Stimulated activated CD4-positive, alpha-beta T cell treated with anti-CD3 and anti-CD28 coated beads, Interleukin-15, amount 100 ng/mL, for 48 hours (primary cell): ENCODE data around the gene CCNL2.
A peak's percentile ranks its signal among the peaks of the same experiment; 100 is the strongest.
"Not testable (repeated sequence)": the region's sequence is repeated elsewhere in the genome, so short reads cannot be mapped to it uniquely, and the experiment has no call there.

Experiments
- DNase-seq, 2 donors: peaks; one replicate each; pipeline ENCODE4 v3.0.0-alpha.2; 2020; ENCODE audit warnings: low read depth in 2 of 2

Gene CCNL2

GRCh38 chr1:1399872-1400575, 889 bp upstream of the CCNL2 start:
- no peak for DNase-seq

GRCh38 chr1:1398677-1399186, 403 bp downstream of the CCNL2 start:
- no peak for DNase-seq

- no peak for DNase-seq
Measured at GRCh38 chr1:1397839-1398523, 1.2 kb downstream of the CCNL2 start.

- DNase-seq: no peak
Measured at GRCh38 chr1:1395166-1395565, 4.0 kb downstream of the CCNL2 start.

- DNase-seq: no peak
Measured at GRCh38 chr1:1394116-1394515, 5.0 kb downstream of the CCNL2 start.

- no peak for DNase-seq
Measured at GRCh38 chr1:1393428-1393827, 5.7 kb downstream of the CCNL2 start.

- no peak for DNase-seq
Measured at GRCh38 chr1:1393014-1393413, 6.1 kb downstream of the CCNL2 start.

GRCh38 chr1:1391225-1391624, 7.9 kb downstream of the CCNL2 start:
- no peak for DNase-seq

- no peak for DNase-seq
Measured at GRCh38 chr1:1390675-1391074, 8.5 kb downstream of the CCNL2 start.

- no peak for DNase-seq
Measured at GRCh38 chr1:1388078-1388472, 11.1 kb downstream of the CCNL2 start.

- no peak for DNase-seq
Measured at GRCh38 chr1:1387098-1388077, 11.7 kb downstream of the CCNL2 start.

- DNase-seq: no peak
Measured at GRCh38 chr1:1385931-1386330, 13.2 kb downstream of the CCNL2 start.

GRCh38 chr1:1385339-1385738, 13.8 kb downstream of the CCNL2 start:
- DNase-seq: not testable (repeated sequence)

- DNase-seq: no peak
Measured at GRCh38 chr1:1381294-1381693, 17.8 kb downstream of the CCNL2 start.

- DNase-seq: no peak
Measured at GRCh38 chr1:1380860-1381259, 18.3 kb downstream of the CCNL2 start.

GRCh38 chr1:1377540-1378205, 21.5 kb downstream of the CCNL2 start:
- no peak for DNase-seq

- no peak for DNase-seq
Measured at GRCh38 chr1:1376551-1377226, 22.4 kb downstream of the CCNL2 start.

GRCh38 chr1:1374929-1375662, 24.0 kb downstream of the CCNL2 start, which contains the start of gene AURKAIP1:
Gene AURKAIP1 (minus strand): TSS chr1:1375207. CDS start chr1:1374756, 451 bp downstream.
- peak; percentile 93 to 97 for DNase-seq

GRCh38 chr1:1374589-1374928, 24.6 kb downstream of the CCNL2 start:
- DNase-seq: no peak
